Renal pelvis (tissue), 4 donors: ENCODE data around the gene BCL2L14. TPM values are rescaled to one million over a fixed set of nuclear protein-coding genes. Genes with fewer than 3 reads are reported as not detected.
"Not testable (repeated sequence)": the region's sequence is repeated elsewhere in the genome, so short reads cannot be mapped to it uniquely, and the experiment has no call there.

Experiments
- DNase-seq: peaks from one replicate; pipeline ENCODE4 v3.0.0-alpha.2; 2013
- polyA plus RNA-seq, 3 donors: library from polyadenylated mRNA; unstranded; fragments of 120-200 nt; gene quantifications; one replicate each; pipeline ENCODE4 v1.2.1, GENCODE V29; 2013; ENCODE audit not compliant: insufficient read length in 3 of 3

BCL2L14 gene
- polyA plus RNA-seq, 3 donors = 0.60 to 1.3 (median 0.92) TPM

- DNase-seq = no peak
These were observed 28.4 kb downstream of the BCL2L14 start for GRCh38 chr12:12099102-12099501.

DNA sequence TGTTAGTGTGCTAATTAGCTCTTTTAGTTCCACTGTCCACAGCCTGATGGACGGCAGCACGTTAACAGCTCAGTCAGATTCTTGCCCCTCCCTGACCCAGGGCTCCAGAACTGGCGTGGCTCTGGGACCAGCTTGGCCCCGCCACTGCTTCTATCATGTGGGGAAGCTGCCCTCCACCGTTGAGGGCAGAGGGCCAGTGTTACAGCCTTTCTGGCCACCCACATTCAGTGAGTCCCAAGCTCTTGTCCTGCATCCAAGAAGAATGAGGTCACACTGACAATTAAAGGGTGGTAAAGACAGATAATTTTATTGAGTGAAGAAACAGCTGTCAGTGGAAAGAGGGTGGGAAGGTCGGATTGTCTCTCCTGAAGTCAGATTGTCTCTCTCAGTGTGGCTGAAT, 36.9 kb downstream of the BCL2L14 start:
- no peak for DNase-seq

DNA sequence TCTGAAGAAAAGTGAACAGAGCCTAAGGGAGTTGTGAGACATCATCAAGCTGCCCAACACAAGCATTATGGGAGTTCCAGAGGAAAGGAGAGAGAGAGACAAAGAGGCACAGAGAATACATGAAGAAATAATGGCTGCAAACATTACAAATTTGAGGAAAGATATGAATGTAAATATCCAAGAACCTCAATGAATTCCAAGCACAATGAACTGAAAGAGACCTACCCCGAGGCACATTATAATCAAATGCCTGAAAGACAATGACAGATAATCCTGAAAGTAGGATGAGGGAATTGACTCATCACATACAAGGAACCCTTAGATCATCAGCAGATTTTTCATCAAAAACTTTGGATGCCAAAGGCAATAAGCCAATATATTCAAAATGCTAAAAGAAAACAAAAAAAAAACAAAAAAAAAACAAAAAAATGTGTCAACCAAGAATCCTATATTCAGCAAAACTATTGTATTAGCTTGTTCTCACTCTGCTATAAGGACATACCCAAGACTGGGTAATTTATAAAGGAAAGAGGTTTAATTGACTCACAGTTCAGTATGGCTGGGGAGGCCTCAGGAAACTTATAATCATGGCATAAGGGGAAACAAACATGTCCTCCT, 37.8 kb downstream of the BCL2L14 start:
- no peak for DNase-seq

DNA sequence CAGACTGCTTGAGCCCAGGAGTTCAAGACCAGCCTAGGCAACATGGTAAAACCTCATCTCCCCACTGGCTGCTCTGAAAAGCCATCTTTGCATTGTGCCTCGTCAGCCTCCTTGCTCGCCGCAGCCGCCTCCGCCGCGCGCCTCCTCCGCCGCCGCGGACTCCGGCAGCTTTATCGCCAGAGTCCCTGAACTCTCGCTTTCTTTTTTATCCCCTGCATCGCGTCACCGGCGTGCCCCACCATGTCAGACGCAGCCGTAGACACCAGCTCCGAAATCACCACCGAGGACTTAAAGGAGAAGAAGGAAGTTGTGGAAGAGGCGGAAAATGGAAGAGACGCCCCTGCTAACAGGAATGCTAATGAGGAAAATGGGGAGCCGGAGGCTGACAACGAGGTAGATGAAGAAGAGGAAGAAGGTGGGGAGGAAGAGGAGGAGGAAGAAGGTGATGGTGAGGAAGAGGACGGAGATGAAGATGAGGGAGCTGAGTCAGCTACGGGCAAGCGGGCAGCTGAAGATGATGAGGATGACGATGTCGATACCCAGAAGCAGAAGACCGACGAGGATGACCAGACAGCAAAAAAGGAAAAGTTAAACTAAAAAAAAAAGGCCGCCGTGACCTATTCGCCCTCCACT, 40.3 kb downstream of the BCL2L14 start:
- not testable (repeated sequence) for DNase-seq

- no peak for DNase-seq
These were observed 44.8 kb downstream of the BCL2L14 start for GRCh38 chr12:12115514-12115913.

- DNase-seq = no peak
These were observed 45.9 kb downstream of the BCL2L14 start for GRCh38 chr12:12116677-12117076.

DNA sequence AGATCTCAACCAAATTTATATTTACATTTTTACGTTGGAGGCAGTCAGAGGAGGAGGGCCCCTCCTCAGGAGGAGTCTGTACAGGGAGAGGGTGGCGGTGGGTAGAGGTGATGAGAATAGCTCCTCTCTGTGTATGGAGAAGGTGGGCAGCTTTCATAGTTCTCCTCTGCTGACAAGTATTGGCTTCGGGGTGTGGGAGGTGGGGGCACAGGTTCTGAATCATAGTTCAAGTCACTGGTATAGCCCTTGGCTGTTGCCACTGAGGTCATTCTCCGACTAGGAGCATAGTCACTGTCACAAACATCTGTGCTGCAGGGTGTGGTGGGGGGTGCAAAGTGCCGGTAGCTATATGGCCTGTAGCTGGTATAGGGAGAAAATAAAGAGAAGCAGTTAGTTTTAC, 50.3 kb downstream of the BCL2L14 start:
- no peak for DNase-seq

- DNase-seq = no peak
These were observed 52.4 kb downstream of the BCL2L14 start for GRCh38 chr12:12123036-12123604.

- no peak for DNase-seq
These were observed 55.8 kb downstream of the BCL2L14 start for GRCh38 chr12:12126551-12126950.

- no peak for DNase-seq
These were observed 56.6 kb downstream of the BCL2L14 start for GRCh38 chr12:12127304-12127703.

- no peak for DNase-seq
These were observed 57.9 kb downstream of the BCL2L14 start for GRCh38 chr12:12128670-12129069.

DNA sequence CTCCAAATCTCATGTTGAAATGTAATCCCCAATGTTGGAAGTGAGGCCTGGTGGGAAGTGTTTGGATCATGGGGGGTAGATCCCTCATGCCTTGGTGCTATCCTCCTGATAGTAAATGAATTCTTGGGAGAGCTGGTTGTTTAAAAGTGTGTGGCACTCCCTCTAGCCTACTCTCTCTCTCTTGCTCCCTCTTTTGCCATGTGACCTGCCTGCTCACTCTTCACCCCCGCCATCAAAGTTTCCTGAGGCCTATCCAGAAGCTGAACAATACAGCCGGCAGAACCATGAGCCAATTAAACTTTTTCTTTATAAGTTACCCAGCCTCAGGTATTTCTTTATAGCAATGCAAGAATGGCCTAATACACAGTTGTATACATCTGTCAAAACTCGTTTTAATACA, 62.5 kb downstream of the BCL2L14 start:
- DNase-seq = no peak

DNA sequence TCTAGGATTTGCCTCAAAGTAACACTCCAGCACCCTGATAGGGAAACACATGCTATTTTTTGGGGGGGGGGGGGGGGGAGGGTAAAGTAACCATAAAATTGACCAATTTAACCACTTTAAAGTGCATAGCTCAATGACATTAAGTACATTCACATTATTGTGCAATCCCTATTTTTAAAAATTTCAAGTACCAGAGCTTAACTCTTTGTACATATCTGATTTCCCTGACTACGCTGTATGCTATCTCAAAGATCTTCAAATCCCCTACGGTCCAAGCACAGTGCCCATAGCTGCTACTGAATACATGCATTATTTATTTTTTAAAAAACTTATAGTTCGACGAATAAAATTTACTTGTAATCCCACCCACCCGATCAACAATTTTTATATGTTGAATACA, 63.0 kb downstream of the BCL2L14 start:
- DNase-seq = no peak

GRCh38 chr12:12138203-12139154, 67.7 kb downstream of the BCL2L14 start:
- DNase-seq = no peak

- no peak for DNase-seq
These were observed 70.3 kb downstream of the BCL2L14 start for GRCh38 chr12:12141000-12141399.

GRCh38 chr12:12144531-12144930, 73.8 kb downstream of the BCL2L14 start:
- not testable (repeated sequence) for DNase-seq

- DNase-seq = no peak
These were observed 76.4 kb downstream of the BCL2L14 start for GRCh38 chr12:12147111-12147510.

Other genes starting within 250 kb of the BCL2L14 start
- gene LRP6, start 196.1 kb downstream of the BCL2L14 start, polyA plus RNA-seq = 10 to 100 TPM; 61.7 to 68.0 (median 63.6) TPM